Loucy (cell line): ENCODE results near the gene FGB.

Experiments
- EZH2phosphoT487 ChIP-seq: fragments of 200-600 bp; IDR thresholded peaks from 2 replicates; pipeline ENCODE4 v1.6.1; 2018; ENCODE audit warnings: antibody characterized with exemption, mild to moderate bottlenecking, moderate library complexity, borderline replicate concordance
- TF ChIP-seq, protein P1 (sequence below): fragments of 200-600 bp; sonication (generic); conservative IDR thresholded peaks from 2 replicates; pipeline ENCODE4 v1.5.1; 2014; ENCODE audit warnings: mild to moderate bottlenecking, antibody characterized with exemption, low read length

DNA sequence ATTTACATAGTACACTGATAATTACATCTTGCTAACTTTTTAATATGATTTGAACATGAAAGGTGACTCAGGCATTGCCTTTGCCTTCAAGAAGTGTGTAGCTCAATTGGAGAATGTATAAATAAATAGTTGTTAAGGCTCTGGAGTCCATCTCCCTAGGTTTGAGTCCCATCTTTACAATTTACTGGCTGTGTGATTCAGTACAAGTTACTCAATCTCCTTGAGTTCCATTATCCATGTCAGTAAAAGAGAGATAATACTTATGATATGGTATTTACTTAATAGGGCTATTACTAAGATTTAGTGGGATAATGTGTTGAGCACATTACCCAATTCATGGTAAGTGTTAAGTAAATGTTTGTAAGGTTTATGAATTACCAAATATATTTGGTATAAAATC, 51.5 kb downstream of the FGB start:
- TF ChIP-seq, protein P1, sequence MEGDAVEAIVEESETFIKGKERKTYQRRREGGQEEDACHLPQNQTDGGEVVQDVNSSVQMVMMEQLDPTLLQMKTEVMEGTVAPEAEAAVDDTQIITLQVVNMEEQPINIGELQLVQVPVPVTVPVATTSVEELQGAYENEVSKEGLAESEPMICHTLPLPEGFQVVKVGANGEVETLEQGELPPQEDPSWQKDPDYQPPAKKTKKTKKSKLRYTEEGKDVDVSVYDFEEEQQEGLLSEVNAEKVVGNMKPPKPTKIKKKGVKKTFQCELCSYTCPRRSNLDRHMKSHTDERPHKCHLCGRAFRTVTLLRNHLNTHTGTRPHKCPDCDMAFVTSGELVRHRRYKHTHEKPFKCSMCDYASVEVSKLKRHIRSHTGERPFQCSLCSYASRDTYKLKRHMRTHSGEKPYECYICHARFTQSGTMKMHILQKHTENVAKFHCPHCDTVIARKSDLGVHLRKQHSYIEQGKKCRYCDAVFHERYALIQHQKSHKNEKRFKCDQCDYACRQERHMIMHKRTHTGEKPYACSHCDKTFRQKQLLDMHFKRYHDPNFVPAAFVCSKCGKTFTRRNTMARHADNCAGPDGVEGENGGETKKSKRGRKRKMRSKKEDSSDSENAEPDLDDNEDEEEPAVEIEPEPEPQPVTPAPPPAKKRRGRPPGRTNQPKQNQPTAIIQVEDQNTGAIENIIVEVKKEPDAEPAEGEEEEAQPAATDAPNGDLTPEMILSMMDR, result no peak
- no peak for TF ChIP-seq EZH2phosphoT487
